Vagina (tissue), 2 donors: Measurements from ENCODE around the gene HES4. TPM values are rescaled to one million over a fixed set of nuclear protein-coding genes. Genes with fewer than 3 reads are reported as not detected.

Experiments
- DNase-seq, 2 donors: peaks; one replicate each; pipeline ENCODE4 v3.0.0-alpha.2; 2017; ENCODE audit errors: extremely low spot score in 2 of 2
- H3K27ac ChIP-seq: fragments of 200-600 bp; sonication (generic); one replicate; pipeline ENCODE4 v1.5.1; 2019
- H3K27me3 ChIP-seq: fragments of 200-600 bp; sonication (generic); one replicate; pipeline ENCODE4 v1.5.1; 2019
- H3K36me3 ChIP-seq, 2 donors: fragments of 200-600 bp; sonication (generic); one replicate each; pipeline ENCODE4 v1.5.1; 2017 to 2019
- H3K4me1 ChIP-seq: fragments of 200-600 bp; sonication (generic); one replicate; pipeline ENCODE4 v1.5.1; 2019
- H3K4me3 ChIP-seq, 2 donors: fragments of 200-600 bp; sonication (generic); 1 replicate in 1 of 2; 2 replicates in 1 of 2; pipeline ENCODE4 v1.5.1; 2016 to 2019
- H3K9me3 ChIP-seq: fragments of 200-600 bp; sonication (generic); one replicate; pipeline ENCODE4 v1.5.1; 2019
- POLR2A ChIP-seq, 2 donors: fragments of 450-650 bp; IDR thresholded peaks; one replicate each; pipeline ENCODE4 v1.6.1; 2017; ENCODE audit warnings: antibody characterized with exemption in 2 of 2, mild to moderate bottlenecking in 2 of 2, moderate library complexity in 2 of 2
- POLR2AphosphoS5 ChIP-seq, 2 donors: sonication (generic); formaldehyde crosslinking; IDR thresholded peaks; one replicate each; pipeline ENCODE4 v1.9.0; 2017; ENCODE audit warnings: antibody characterized with exemption in 2 of 2, mild to moderate bottlenecking in 2 of 2, low read depth in 1 of 2; ENCODE audit not compliant: insufficient read depth in 1 of 2
- intact Hi-C: fragments of 100-400 bp; cut with DNase I; formaldehyde crosslinking; loops from one replicate; pipeline ENCODE4 v1.15.1; 2023
- total RNA-seq: library from RNA; depleted of rRNA; stranded (reverse); fragments of >200 nt; gene quantifications from one replicate; pipeline ENCODE4 v1.2.3, GENCODE V29; 2016
- TF ChIP-seq, protein P1 (sequence below), 3 experiments: fragments of 450-650 bp in 2 of 3; fragments of 200-600 bp in 1 of 3; sonication (generic) in 1 of 3; IDR thresholded peaks; one replicate each; pipeline ENCODE4 v1.5.1; 2017 to 2019; ENCODE audit warnings: antibody characterized with exemption in 3 of 3, mild to moderate bottlenecking in 2 of 3, moderate library complexity in 2 of 3

The HES4 gene
- total RNA-seq, 1 donor from 2014 or later = 34.6 TPM

DNA sequence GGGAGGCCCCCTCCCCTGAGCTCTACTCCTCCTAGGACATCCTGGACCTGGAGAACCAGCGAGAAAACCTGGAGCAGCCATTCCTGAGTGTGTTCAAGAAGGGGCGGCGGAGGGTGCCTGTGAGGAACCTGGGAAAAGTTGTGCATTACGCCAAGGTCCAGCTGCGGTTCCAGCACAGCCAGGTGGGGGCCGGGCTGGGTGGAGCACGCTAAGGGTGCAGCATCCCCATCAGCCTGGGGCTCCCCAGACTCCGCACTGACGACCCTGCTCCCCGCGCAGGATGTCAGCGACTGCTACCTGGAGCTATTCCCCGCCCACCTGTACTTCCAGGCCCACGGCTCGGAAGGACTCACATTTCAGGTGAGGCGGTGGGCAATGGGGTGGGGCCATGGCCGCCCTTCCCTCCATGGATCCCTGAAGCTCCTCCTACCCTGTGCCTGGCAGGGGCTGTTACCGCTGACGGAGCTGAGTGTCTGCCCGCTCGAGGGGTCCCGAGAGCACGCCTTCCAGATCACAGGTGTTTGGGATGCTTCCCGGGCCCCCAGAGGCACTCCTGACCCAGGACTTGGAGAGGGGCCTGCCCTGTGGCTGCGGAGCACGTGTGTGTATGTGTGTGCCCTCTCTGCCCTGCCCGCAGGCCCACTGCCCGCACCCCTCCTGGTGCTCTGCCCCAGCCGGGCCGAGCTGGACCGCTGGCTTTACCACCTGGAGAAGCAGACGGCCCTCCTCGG lies 29.5 kb downstream of the HES4 start:
- H3K27ac ChIP-seq = no peak overlapping the region
- no peak for DNase-seq
- H3K36me3 ChIP-seq = no peaks in the 10 kb centered on the region
- H3K9me3 ChIP-seq = no peaks in the 10 kb centered on the region
- no peak for TF ChIP-seq POLR2A (IDR thresholded peaks at IDR 0.05)
- no peak for TF ChIP-seq POLR2AphosphoS5 (IDR thresholded peaks at IDR 0.05; ENCODE audit: insufficient read depth in 1 of 2, low read depth in 1 of 2)
- TF ChIP-seq, protein P1, sequence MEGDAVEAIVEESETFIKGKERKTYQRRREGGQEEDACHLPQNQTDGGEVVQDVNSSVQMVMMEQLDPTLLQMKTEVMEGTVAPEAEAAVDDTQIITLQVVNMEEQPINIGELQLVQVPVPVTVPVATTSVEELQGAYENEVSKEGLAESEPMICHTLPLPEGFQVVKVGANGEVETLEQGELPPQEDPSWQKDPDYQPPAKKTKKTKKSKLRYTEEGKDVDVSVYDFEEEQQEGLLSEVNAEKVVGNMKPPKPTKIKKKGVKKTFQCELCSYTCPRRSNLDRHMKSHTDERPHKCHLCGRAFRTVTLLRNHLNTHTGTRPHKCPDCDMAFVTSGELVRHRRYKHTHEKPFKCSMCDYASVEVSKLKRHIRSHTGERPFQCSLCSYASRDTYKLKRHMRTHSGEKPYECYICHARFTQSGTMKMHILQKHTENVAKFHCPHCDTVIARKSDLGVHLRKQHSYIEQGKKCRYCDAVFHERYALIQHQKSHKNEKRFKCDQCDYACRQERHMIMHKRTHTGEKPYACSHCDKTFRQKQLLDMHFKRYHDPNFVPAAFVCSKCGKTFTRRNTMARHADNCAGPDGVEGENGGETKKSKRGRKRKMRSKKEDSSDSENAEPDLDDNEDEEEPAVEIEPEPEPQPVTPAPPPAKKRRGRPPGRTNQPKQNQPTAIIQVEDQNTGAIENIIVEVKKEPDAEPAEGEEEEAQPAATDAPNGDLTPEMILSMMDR (IDR thresholded peaks at IDR 0.05) = no peak
- H3K4me3 ChIP-seq = no peak overlapping the region
- H3K4me1 ChIP-seq = peaks cover 39% of the 10 kb centered on the region
- peaks cover 4% of the 10 kb centered on the region for H3K27me3 ChIP-seq
- intact Hi-C loops = no loop called here

- Histone ChIP-seq H3K36me3 (no peaks in the 10 kb centered on the region), H3K4me1 (peaks cover 36% of the 10 kb centered on the region), H3K27ac (no peak overlapping the region), H3K27me3 (peaks cover 4% of the 10 kb centered on the region), H3K9me3 (no peaks in the 10 kb centered on the region), H3K4me3 (no peak overlapping the region)
- no peak for DNase-seq
- intact Hi-C loops = no loop called here
- TF ChIP-seq, protein P1 (IDR thresholded peaks at IDR 0.05) = no peak
- TF ChIP-seq POLR2A (IDR thresholded peaks at IDR 0.05) (no peak), POLR2AphosphoS5 (IDR thresholded peaks at IDR 0.05; ENCODE audit: insufficient read depth in 1 of 2, low read depth in 1 of 2) (no peak)
These were observed 30.5 kb downstream of the HES4 start for GRCh38 chr1:969260-969855.

- peaks cover 0 to 4% of the 10 kb centered on the region in 2 donors for H3K36me3 ChIP-seq
- no peak for DNase-seq
- no peaks in the 10 kb centered on the region for H3K9me3 ChIP-seq
- H3K27ac ChIP-seq = no peak overlapping the region
- H3K27me3 ChIP-seq = no peaks in the 10 kb centered on the region
- intact Hi-C loops = no loop called here
- TF ChIP-seq POLR2AphosphoS5 (IDR thresholded peaks at IDR 0.05; ENCODE audit: insufficient read depth in 1 of 2, low read depth in 1 of 2) = no peak
- no peak for TF ChIP-seq POLR2A (IDR thresholded peaks at IDR 0.05)
- H3K4me1 ChIP-seq = peaks cover 36% of the 10 kb centered on the region
- peak overlapping the region; percentile 63 to 75 for H3K4me3 ChIP-seq
These were observed 32.2 kb downstream of the HES4 start for GRCh38 chr1:967466-968343.

DNA sequence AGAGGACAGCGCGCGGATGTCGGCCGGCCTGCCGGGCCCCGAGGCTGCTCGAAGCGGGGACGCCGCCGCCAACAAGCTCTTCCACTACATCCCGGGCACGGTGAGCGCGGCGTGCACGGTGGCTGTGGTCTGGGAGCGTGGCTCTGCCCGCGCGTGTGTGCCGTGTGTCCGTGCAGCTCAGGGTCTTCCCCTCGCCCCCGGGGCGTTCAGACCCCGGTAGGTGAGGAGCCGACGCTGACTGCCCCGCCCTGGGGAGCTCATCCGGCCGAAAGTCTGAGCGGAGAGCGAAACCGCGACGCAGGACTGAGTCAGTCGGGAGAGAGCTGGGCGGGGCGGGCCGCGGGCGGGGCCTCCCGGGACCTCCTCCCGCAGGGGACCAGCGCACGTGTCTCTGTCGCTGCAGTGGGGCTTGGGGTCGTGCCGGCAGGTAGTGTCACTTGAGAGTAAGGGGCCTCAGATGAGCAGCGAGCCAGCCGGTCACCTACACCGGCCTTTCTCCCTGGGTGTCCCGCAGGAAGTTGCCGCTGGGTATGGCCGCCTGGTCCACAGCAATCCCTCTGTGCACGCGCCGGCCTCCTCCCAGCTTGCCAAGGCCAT lies 33.1 kb downstream of the HES4 start:
- Histone ChIP-seq H3K4me3 (peak overlapping the region; percentile 63 to 75), H3K27ac (peak overlapping the region; percentile 97), H3K36me3 (peaks cover 0 to 5% of the 10 kb centered on the region in 2 donors), H3K27me3 (no peaks in the 10 kb centered on the region), H3K9me3 (no peaks in the 10 kb centered on the region), H3K4me1 (peaks cover 35% of the 10 kb centered on the region)
- intact Hi-C loops = no loop called here
- DNase-seq = no peak
- TF ChIP-seq POLR2A (IDR thresholded peaks at IDR 0.05) = no peak
- TF ChIP-seq, protein P1 (IDR thresholded peaks at IDR 0.05) = no peak
- TF ChIP-seq POLR2AphosphoS5 (IDR thresholded peaks at IDR 0.05; ENCODE audit: insufficient read depth in 1 of 2, low read depth in 1 of 2) = peak in 1 of 2 donors; percentile 88

- Histone ChIP-seq H3K4me3 (peak within 1 kb of the TSS; percentile 63 to 75), H3K36me3 (peaks cover 0 to 5% of the 10 kb centered on the region in 2 donors), H3K9me3 (no peaks in the 10 kb centered on the region), H3K27me3 (no peaks in the 10 kb centered on the region), H3K27ac (peak within 1 kb of the TSS; percentile 97), H3K4me1 (peaks cover 34% of the 10 kb centered on the region)
- DNase-seq = no peak
- intact Hi-C loops = no loop called here
- TF ChIP-seq POLR2AphosphoS5 (IDR thresholded peaks at IDR 0.05; ENCODE audit: insufficient read depth in 1 of 2, low read depth in 1 of 2) (no peak), POLR2A (IDR thresholded peaks at IDR 0.05) (no peak)
- TF ChIP-seq, protein P1 (IDR thresholded peaks at IDR 0.05) = no peak
These were observed 33.7 kb downstream of the HES4 start, which contains the start of gene PLEKHN1 for GRCh38 chr1:966135-966703. Gene PLEKHN1, plus strand, starts transcription at chr1:966482. Its CDS starts 50 bp downstream, at chr1:966532.
